A549 (cell line): Measurements from ENCODE around the gene VHLL.

Experiments used
- CTCF ChIP-seq: fragments of >200 bp; sonication (Bioruptor Twin); formaldehyde crosslinking; IDR thresholded peaks from 3 replicates; pipeline ENCODE4 v1.5.1; 2016
- ESRRA ChIP-seq: fragments of 150-350 bp; IDR thresholded peaks from 2 replicates; pipeline ENCODE4 v1.6.1; 2014; ENCODE audit warnings: mild to moderate bottlenecking, low read length, borderline replicate concordance
- HOXB13 ChIP-seq: fragments of 250-450 bp; sonication (Bioruptor Pico); IDR thresholded peaks from 2 replicates; pipeline ENCODE4 v1.5.0; 2020; ENCODE audit warnings: low read depth, mild to moderate bottlenecking, moderate library complexity
- POLR2A ChIP-seq: IDR thresholded peaks from 2 replicates; pipeline ENCODE4 v1.6.1; 2012; ENCODE audit warnings: mild to moderate bottlenecking, low read length
- POLR2AphosphoS2 ChIP-seq: conservative IDR thresholded peaks from 2 replicates; pipeline ENCODE4 v1.6.1; 2012; ENCODE audit warnings: low read length, improper control_type of control experiment, inconsistent platforms
- USF2 ChIP-seq: fragments of 450-650 bp; IDR thresholded peaks from 2 replicates; pipeline ENCODE4 v1.6.1; 2014; ENCODE audit warnings: antibody characterized with exemption

- TF ChIP-seq ESRRA (no peak), POLR2AphosphoS2 (no peak), CTCF (no peak), USF2 (no peak), HOXB13 (CRISPR knock-in tag) (no peak), POLR2A (no peak)
Measured at GRCh38 chr1:156286061-156286460, 13.0 kb downstream of the VHLL start.
